HepG2 (cell line): ENCODE results near the gene GPC3. TPM values are rescaled to one million over a fixed set of nuclear protein-coding genes. Genes with fewer than 3 reads are reported as not detected.
A peak's percentile ranks its signal among the peaks of the same experiment; 100 is the strongest.

Experiments
- ATAC-seq: fragments of 200-7000 bp; cut with Tn5 transposase; 3 replicates; pipeline ENCODE4 v1.9.1; 2020; ENCODE audit warnings: mild to moderate bottlenecking, moderate library complexity
- BruUV-seq: library from RNA; stranded (reverse); fragments of 400-500 nt; replicated peaks from 2 replicates; lab custom pipeline; 2021; lab: Mats Ljungman, UMichigan
- CTCF ChIA-PET: fragments of 300-600 bp; formaldehyde crosslinking; extraction: SDS; loops from one replicate; lab custom pipeline; 2021; ENCODE audit warnings: low total read pairs, inconsistent platforms, low intra/inter-chr PET ratio; lab: Yijun Ruan, JAX
- POLR2A ChIA-PET: fragments of 350-600 bp; sonication (Branson Sonifier 250); formaldehyde crosslinking; loops from one replicate; lab custom pipeline; 2020; ENCODE audit warnings: antibody characterized with exemption, inconsistent platforms; lab: Yijun Ruan, JAX
- DNase-seq: peaks from one replicate; pipeline ENCODE4 v3.0.0-alpha.2; 2015; ENCODE audit warnings: low spot score
- FAIRE-seq: peaks from 3 replicates; lab custom pipeline; 2011; peaks lifted over from hg19 to GRCh38; lab: Jason Lieb, UNC
- H2AFZ ChIP-seq: one replicate; pipeline ENCODE4 v1.6.1; 2011; ENCODE audit warnings: low read length, inconsistent platforms
- H3K27ac ChIP-seq: fragments of 300-600 bp; 3 replicates; pipeline ENCODE4 v1.8.0; 2011; ENCODE audit warnings: mixed run types, mild to moderate bottlenecking, mixed read lengths, low read length, inconsistent platforms; ENCODE audit not compliant: insufficient read depth; ENCODE audit errors: extremely low read length
- H3K27me3 ChIP-seq, 2 experiments: fragments of 200-600 bp in 1 of 2; 2 replicates in 1 of 2; 3 replicates in 1 of 2; pipeline versions ENCODE4 v1.6.0 to v1.8.0; 2011; ENCODE audit warnings: low read length in 2 of 2, mild to moderate bottlenecking in 2 of 2, moderate library complexity in 2 of 2, inconsistent platforms in 1 of 2; ENCODE audit not compliant: insufficient read depth in 2 of 2, control insufficient read depth in 1 of 2
- H3K36me3 ChIP-seq, 2 experiments: fragments of 200-600 bp in 1 of 2; replicated peaks in 1 of 2; 2 replicates in 1 of 2; 3 replicates in 1 of 2; pipeline versions ENCODE4 v1.5.1 to v1.8.0; 2011; ENCODE audit warnings: low read length in 2 of 2, inconsistent platforms in 1 of 2; ENCODE audit not compliant: insufficient read depth in 2 of 2, control insufficient read depth in 1 of 2
- H3K4me1 ChIP-seq: 2 replicates; pipeline ENCODE4 v1.5.1; 2012; ENCODE audit warnings: low read length, inconsistent platforms; ENCODE audit not compliant: insufficient read depth
- H3K4me2 ChIP-seq: 2 replicates; pipeline ENCODE4 v1.6.0; 2011; ENCODE audit warnings: low read depth, low read length, inconsistent platforms
- H3K4me3 ChIP-seq, 3 experiments: fragments of 200-600 bp in 1 of 3; sonication (generic), shearing (Covaris generic) in 1 of 3; replicated peaks in 1 of 3; 2 replicates each; pipeline ENCODE4 v1.5.1; 2011 to 2016; ENCODE audit warnings: low read length in 3 of 3, inconsistent platforms in 2 of 3, low read depth in 2 of 3, mild to moderate bottlenecking in 2 of 3, control low read depth in 1 of 3, mixed read lengths in 1 of 3; ENCODE audit not compliant: insufficient read depth in 1 of 3
- H3K79me2 ChIP-seq: one replicate; pipeline ENCODE4 v1.6.1; 2011; ENCODE audit warnings: low read length, inconsistent platforms; ENCODE audit not compliant: insufficient read depth
- H3K9ac ChIP-seq: 2 replicates; pipeline ENCODE4 v1.6.0; 2011; ENCODE audit warnings: mild to moderate bottlenecking, low read depth, low read length, inconsistent platforms; ENCODE audit not compliant: insufficient read depth
- H3K9me3 ChIP-seq: 2 replicates; pipeline ENCODE4 v1.5.1; 2012; ENCODE audit warnings: mild to moderate bottlenecking, low read length
- H4K20me1 ChIP-seq: 2 replicates; pipeline ENCODE4 v1.6.0; 2011; ENCODE audit warnings: inconsistent platforms, mild to moderate bottlenecking, low read length, moderate library complexity; ENCODE audit not compliant: insufficient read depth
- ETV5 ChIP-seq: IDR thresholded peaks from 2 replicates; pipeline ENCODE4 v1.6.1; 2018; ENCODE audit warnings: missing biosample characterization, missing genetic modification reagents, inconsistent platforms, borderline replicate concordance
- HNF1A ChIP-seq, 2 experiments: sonication (generic) in 1 of 2; formaldehyde crosslinking in 1 of 2; IDR thresholded peaks; 2 replicates each; pipeline versions ENCODE4 v1.4.0 to v1.6.1; 2016 to 2020; ENCODE audit warnings: borderline replicate concordance in 1 of 2, low read depth in 1 of 2, mild to moderate bottlenecking in 1 of 2, missing genetic modification reagents in 1 of 2
- ZNF318 ChIP-seq: sonication (generic); formaldehyde crosslinking; IDR thresholded peaks from 2 replicates; pipeline ENCODE4 v1.4.0; 2020; ENCODE audit warnings: mild to moderate bottlenecking, missing genetic modification reagents
- ZNF343 ChIP-seq: sonication (generic); formaldehyde crosslinking; IDR thresholded peaks from 2 replicates; pipeline ENCODE4 v1.4.0; 2020; ENCODE audit warnings: mild to moderate bottlenecking, missing genetic modification reagents
- ZNF558 ChIP-seq: sonication (generic); formaldehyde crosslinking; IDR thresholded peaks from 2 replicates; pipeline ENCODE4 v1.9.0; 2022; ENCODE audit warnings: mild to moderate bottlenecking, missing genetic modification reagents, borderline replicate concordance
- ZNF83 ChIP-seq: sonication (generic); formaldehyde crosslinking; IDR thresholded peaks from 2 replicates; pipeline ENCODE4 v1.4.0; 2020; ENCODE audit warnings: missing genetic modification reagents, mild to moderate bottlenecking, borderline replicate concordance
- WGBS: methylation state at CpG from one replicate; pipeline ENCODE4 v1.1.6; 2017; ENCODE audit warnings: low lambda C conversion rate; 5-methylcytosine and 5-hydroxymethylcytosine counted together
- in situ Hi-C: cut with HindIII; loops from 2 replicates; pipeline ENCODE4 v1.10.0; 2017; ENCODE audit warnings: low pct_unique_long_range_greater_than_20kb; ENCODE audit not compliant: extremely low pct_ligation_motif_present
- intact Hi-C: fragments of 100-400 bp; cut with micrococcal nuclease; formaldehyde crosslinking; loops from one replicate; pipeline ENCODE4 v1.10.0; 2022; ENCODE audit not compliant: unreplicated experiment
- polyA plus RNA-seq, 8 experiments: library from polyadenylated mRNA; depleted of rRNA in 3 of 8; stranded (reverse) in 7 of 8; unstranded in 1 of 8; fragments of >200 nt; fragmentation: Illumina TruSeq in 4 of 8; extraction: Trizol in 4 of 8; gene quantifications; 2 replicates each; pipeline versions ENCODE4 v1.2.1 to v1.2.3, GENCODE V29; 2011 to 2016; ENCODE audit warnings: low read depth in 4 of 8, missing spikeins in 1 of 8, mixed read lengths in 1 of 8; ENCODE audit not compliant: insufficient read depth in 1 of 8
- total RNA-seq, 5 experiments: library from RNA; depleted of rRNA; stranded (reverse); fragments of >200 nt; fragmentation: Illumina TruSeq; extraction: Trizol; gene quantifications; 2 replicates each; pipeline ENCODE4 v1.2.3, GENCODE V29; 2016; ENCODE audit warnings: low read depth in 1 of 5
- TF ChIP-seq, protein P1 (sequence below): IDR thresholded peaks from 2 replicates; pipeline ENCODE4 v1.6.1; 2016; ENCODE audit warnings: low read depth

The GPC3 gene
- total and polyA plus RNA-seq, 2 of the 13 experiments (the other 11 are each of a cell fraction or from before 2014, with no cell fraction given) = 1,799 to 3,263 TPM

DNA sequence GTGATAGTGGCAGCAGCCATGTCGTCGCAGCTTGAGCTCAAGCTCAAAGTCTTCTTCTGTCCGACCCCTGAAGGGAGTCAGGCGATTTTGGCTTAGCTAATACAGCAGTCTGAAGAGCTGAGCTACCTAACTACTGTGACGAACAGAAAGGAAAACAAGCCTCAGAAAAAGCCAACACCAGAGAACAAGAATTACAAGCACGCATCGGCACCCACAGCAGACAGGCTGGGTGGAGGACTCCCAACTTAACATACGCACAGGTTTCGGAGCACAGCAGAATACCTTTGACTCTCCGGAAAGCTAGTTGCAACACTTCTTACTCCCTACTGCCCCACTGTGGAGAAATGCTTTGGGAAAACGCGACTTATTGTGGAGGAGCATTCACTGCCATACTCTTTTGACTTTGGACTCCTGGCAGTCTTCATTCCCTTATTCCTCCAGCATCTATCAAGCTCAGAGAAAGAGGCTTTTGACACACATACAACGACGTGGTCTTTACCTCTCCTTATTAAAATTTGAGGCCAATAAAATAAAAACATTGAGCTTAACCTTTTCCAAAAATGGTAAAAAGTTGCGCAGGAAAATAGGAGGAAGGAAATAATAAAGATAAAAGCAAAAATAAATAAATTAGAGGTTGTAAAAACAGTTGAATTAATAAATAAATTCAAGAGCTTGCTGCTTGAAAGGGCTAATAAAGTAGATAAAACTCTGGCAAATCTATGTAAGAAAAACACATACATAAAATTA is 41.3 kb upstream of the GPC3 start:
- Histone ChIP-seq H4K20me1 (no peaks in the 10 kb centered on the region), H3K9ac (peak overlapping the region; percentile 62), H3K4me2 (peak overlapping the region; percentile 68), H3K27me3 (no peaks in the 10 kb centered on the region), H3K27ac (peak overlapping the region; percentile 76), H2AFZ (peak overlapping the region; percentile 72), H3K36me3 (no peaks in the 10 kb centered on the region), H3K4me1 (peaks cover 46% of the 10 kb centered on the region), H3K4me3 (peak overlapping the region; percentile 37 to 65 (median 57); a peak in 5 of 6 replicates), H3K9me3 (no peaks in the 10 kb centered on the region), H3K79me2 (peaks cover 19% of the 10 kb centered on the region)
- intact Hi-C loops (loop anchor here (10.0 kb wide), 1 partner anchor 202 kb away; no protein-coding TSS in a partner anchor), in situ Hi-C loops (no loop called here)
- CTCF ChIA-PET = interaction anchor here (1.3 kb wide), 1 partner anchor 234 kb away, joined by 4 read pairs; no protein-coding TSS in a partner anchor
- POLR2A ChIA-PET = interaction anchor here (1.1 to 2.1 kb wide), 15 partner anchors 20 to 134 kb away, joined by 3 to 49 read pairs (median 5); partner anchors contain the start of gene GPC3
- DNase-seq = peak; percentile 84
- FAIRE-seq = peak; percentile 85
- 10% methylated on average over 11 of the region's 15 CpGs for WGBS
- BruUV-seq = no TSS peak
- peak; percentile 68 for ATAC-seq
- no peak for TF ChIP-seq ZNF343
- no peak for TF ChIP-seq ZNF83 (CRISPR knock-in tag)
- no peak for TF ChIP-seq ZNF558 (CRISPR knock-in tag)
- TF ChIP-seq HNF1A (IDR thresholded peaks at IDR 0.05; ENCODE audit: low read depth) = no peak
- peak; percentile 46; the same call in 1 of the 2 replicates for TF ChIP-seq HNF1A (CRISPR knock-in tag; IDR thresholded peaks at IDR 0.05; ENCODE audit: borderline replicate concordance)
- 0 out of 2 replicates have a peak, but pooled peaks have one; percentile 23 for TF ChIP-seq ETV5 (CRISPR knock-in tag)
- TF ChIP-seq, protein P1, sequence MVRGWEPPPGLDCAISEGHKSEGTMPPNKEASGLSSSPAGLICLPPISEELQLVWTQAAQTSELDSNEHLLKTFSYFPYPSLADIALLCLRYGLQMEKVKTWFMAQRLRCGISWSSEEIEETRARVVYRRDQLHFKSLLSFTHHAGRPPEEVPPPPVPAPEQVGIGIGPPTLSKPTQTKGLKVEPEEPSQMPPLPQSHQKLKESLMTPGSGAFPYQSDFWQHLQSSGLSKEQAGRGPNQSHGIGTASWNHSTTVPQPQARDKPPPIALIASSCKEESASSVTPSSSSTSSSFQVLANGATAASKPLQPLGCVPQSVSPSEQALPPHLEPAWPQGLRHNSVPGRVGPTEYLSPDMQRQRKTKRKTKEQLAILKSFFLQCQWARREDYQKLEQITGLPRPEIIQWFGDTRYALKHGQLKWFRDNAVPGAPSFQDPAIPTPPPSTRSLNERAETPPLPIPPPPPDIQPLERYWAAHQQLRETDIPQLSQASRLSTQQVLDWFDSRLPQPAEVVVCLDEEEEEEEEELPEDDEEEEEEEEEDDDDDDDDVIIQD (CRISPR knock-in tag) = no peak
- no peak for TF ChIP-seq ZNF318 (CRISPR knock-in tag)
